CD4-positive, alpha-beta memory T cell (primary cell): ENCODE measurements around the gene CEP295NL. TPM values are rescaled to one million over a fixed set of nuclear protein-coding genes. Genes with fewer than 3 reads are reported as not detected.

Experiments used
- CTCF ChIA-PET: fragments of 350-600 bp; sonication (Branson Sonifier 250); formaldehyde crosslinking; loops from one replicate; lab custom pipeline; 2021; ENCODE audit warnings: inconsistent platforms; ENCODE audit not compliant: partially characterized antibody; lab: Charles Lee
- POLR2A ChIA-PET: fragments of 350-600 bp; sonication (Branson Sonifier 250); formaldehyde crosslinking; loops from one replicate; lab custom pipeline; 2021; ENCODE audit not compliant: partially characterized antibody; lab: Charles Lee
- DNase-seq, 5 donors: peaks; one replicate each; pipeline versions ENCODE4 v3.0.0 to v3.0.0-alpha.2; 2020 to 2022; ENCODE audit warnings: mixed read lengths in 1 of 5
- H3K27ac ChIP-seq: one replicate; pipeline ENCODE4 v1.7.0; 2013; ENCODE audit warnings: low read depth, low read length
- H3K27me3 ChIP-seq: 2 replicates; pipeline ENCODE4 v1.7.0; 2013; ENCODE audit warnings: mild to moderate bottlenecking, low read length, moderate library complexity; ENCODE audit not compliant: insufficient read depth
- H3K36me3 ChIP-seq: 2 replicates; pipeline ENCODE4 v1.7.0; 2013; ENCODE audit warnings: mild to moderate bottlenecking, low read length, moderate library complexity; ENCODE audit not compliant: insufficient read depth
- H3K4me1 ChIP-seq: 2 replicates; pipeline ENCODE4 v1.7.0; 2013; ENCODE audit warnings: mild to moderate bottlenecking, low read length, moderate library complexity; ENCODE audit not compliant: insufficient read depth
- H3K4me3 ChIP-seq, 2 donors: one replicate each; pipeline ENCODE4 v1.7.0; 2013; ENCODE audit warnings: low read length in 2 of 2, mild to moderate bottlenecking in 1 of 2
- H3K9me3 ChIP-seq, 2 donors: one replicate each; pipeline ENCODE4 v1.7.0; 2013; ENCODE audit warnings: low read length in 2 of 2, control low read depth in 1 of 2; ENCODE audit not compliant: control insufficient read depth in 1 of 2
- H3K27ac Mint-ChIP-seq, 7 donors: one replicate each; pipeline ENCODE4 v1.8.0; 2020 to 2021; ENCODE audit warnings: mixed read lengths in 7 of 7, mild to moderate bottlenecking in 6 of 7, inconsistent platforms in 3 of 7, moderate library complexity in 3 of 7
- H3K27me3 Mint-ChIP-seq, 2 donors: one replicate each; pipeline ENCODE4 v1.8.0; 2020 to 2021; ENCODE audit warnings: mixed read lengths in 2 of 2
- H3K36me3 Mint-ChIP-seq, 2 donors: one replicate each; pipeline ENCODE4 v1.8.0; 2020 to 2021; ENCODE audit warnings: mixed read lengths in 2 of 2, inconsistent platforms in 1 of 2, mild to moderate bottlenecking in 1 of 2
- H3K4me1 Mint-ChIP-seq, 4 donors: one replicate each; pipeline ENCODE4 v1.8.0; 2020 to 2021; ENCODE audit warnings: mixed read lengths in 4 of 4, mild to moderate bottlenecking in 1 of 4
- H3K4me3 Mint-ChIP-seq, 8 donors: one replicate each; pipeline ENCODE4 v1.8.0; 2020 to 2021; ENCODE audit warnings: mixed read lengths in 8 of 8, mild to moderate bottlenecking in 7 of 8, moderate library complexity in 6 of 8, inconsistent platforms in 3 of 8
- H3K9me3 Mint-ChIP-seq, 8 donors: one replicate each; pipeline ENCODE4 v1.8.0; 2020 to 2021; ENCODE audit warnings: mixed read lengths in 8 of 8, mild to moderate bottlenecking in 5 of 8, inconsistent platforms in 3 of 8, moderate library complexity in 1 of 8
- intact Hi-C: fragments of 100-400 bp; cut with micrococcal nuclease; formaldehyde crosslinking; loops from one replicate; pipeline ENCODE4 v1.15.1; 2023
- polyA plus RNA-seq, 2 donors: library from polyadenylated mRNA; unstranded; fragments of 300-500 nt; fragmentation: Illumina TruSeq; gene quantifications; one replicate each; pipeline ENCODE4 v1.2.3, GENCODE V29; 2021
- total RNA-seq, 2 experiments: library from RNA; stranded (reverse); gene quantifications; one replicate each; pipeline ENCODE4 v1.2.3, GENCODE V29; 2021

Gene CEP295NL
- total and polyA plus RNA-seq, 4 experiments from 2014 or later = 0.28 TPM; not detected in 3

GRCh38 chr17:78920528-78920927 lies 17.5 kb upstream of the CEP295NL start:
- no peak for DNase-seq
- ChIA-PET POLR2A (no interaction called here), CTCF (no interaction called here)
- no peak overlapping the region for H3K4me3 ChIP-seq
- Mint-ChIP-seq H3K36me3 (no peaks in the 10 kb centered on the region), H3K27me3 (peaks cover 3 to 7% of the 10 kb centered on the region in 2 donors), H3K9me3 (peaks cover 0 to 2% (median 0%) of the 10 kb centered on the region in 8 donors), H3K4me3 (no peak overlapping the region), H3K4me1 (peaks cover 5 to 18% (median 10%) of the 10 kb centered on the region in 4 donors), H3K27ac (no peak overlapping the region)
- H3K27me3 ChIP-seq = no peaks in the 10 kb centered on the region
- no peaks in the 10 kb centered on the region for H3K36me3 ChIP-seq
- H3K9me3 ChIP-seq = no peaks in the 10 kb centered on the region
- intact Hi-C loops = no loop called here
- no peak overlapping the region for H3K27ac ChIP-seq
- peaks cover 11% of the 10 kb centered on the region for H3K4me1 ChIP-seq

GRCh38 chr17:78919861-78920450 lies 17.0 kb upstream of the CEP295NL start:
- intact Hi-C loops = no loop called here
- ChIA-PET CTCF (no interaction called here), POLR2A (no interaction called here)
- H3K9me3 Mint-ChIP-seq = peaks cover 0 to 2% (median 0%) of the 10 kb centered on the region in 8 donors
- H3K27me3 Mint-ChIP-seq = peaks cover 3 to 7% of the 10 kb centered on the region in 2 donors
- Histone ChIP-seq H3K36me3 (no peaks in the 10 kb centered on the region), H3K9me3 (no peaks in the 10 kb centered on the region), H3K4me1 (peaks cover 11% of the 10 kb centered on the region), H3K27ac (no peak overlapping the region), H3K4me3 (no peak overlapping the region), H3K27me3 (no peaks in the 10 kb centered on the region)
- H3K4me1 Mint-ChIP-seq = peaks cover 5 to 18% (median 10%) of the 10 kb centered on the region in 4 donors
- no peak overlapping the region for H3K4me3 Mint-ChIP-seq
- no peaks in the 10 kb centered on the region for H3K36me3 Mint-ChIP-seq
- no peak overlapping the region for H3K27ac Mint-ChIP-seq
- DNase-seq = no peak

GRCh38 chr17:78918979-78919378 lies 16.0 kb upstream of the CEP295NL start:
- Mint-ChIP-seq H3K4me1 (peaks cover 5 to 16% (median 10%) of the 10 kb centered on the region in 4 donors), H3K27me3 (peaks cover 3 to 7% of the 10 kb centered on the region in 2 donors), H3K4me3 (no peak overlapping the region), H3K27ac (no peak overlapping the region), H3K9me3 (peaks cover 0 to 2% (median 0%) of the 10 kb centered on the region in 8 donors), H3K36me3 (no peaks in the 10 kb centered on the region)
- Histone ChIP-seq H3K36me3 (no peaks in the 10 kb centered on the region), H3K4me3 (no peak overlapping the region), H3K27ac (no peak overlapping the region), H3K9me3 (no peaks in the 10 kb centered on the region), H3K4me1 (peaks cover 7% of the 10 kb centered on the region), H3K27me3 (no peaks in the 10 kb centered on the region)
- intact Hi-C loops = no loop called here
- DNase-seq = no peak
- ChIA-PET POLR2A (no interaction called here), CTCF (no interaction called here)

- Mint-ChIP-seq H3K4me1 (peaks cover 0 to 6% (median 2%) of the 10 kb centered on the region in 4 donors), H3K9me3 (no peaks in the 10 kb centered on the region), H3K4me3 (no peak overlapping the region), H3K27me3 (peaks cover 3 to 4% of the 10 kb centered on the region in 2 donors), H3K36me3 (no peaks in the 10 kb centered on the region), H3K27ac (no peak overlapping the region)
- ChIA-PET POLR2A (no interaction called here), CTCF (interaction anchor here (1.0 kb wide), 1 partner anchor 52 kb away, joined by 3 read pairs; no protein-coding TSS in a partner anchor)
- Histone ChIP-seq H3K4me3 (no peak overlapping the region), H3K9me3 (no peaks in the 10 kb centered on the region), H3K27me3 (no peaks in the 10 kb centered on the region), H3K27ac (no peak overlapping the region), H3K36me3 (no peaks in the 10 kb centered on the region), H3K4me1 (no peaks in the 10 kb centered on the region)
- DNase-seq = no peak
- intact Hi-C loops = no loop called here
These were observed 14.7 kb upstream of the CEP295NL start for GRCh38 chr17:78917451-78918275.

GRCh38 chr17:78915872-78916632 lies 13.1 kb upstream of the CEP295NL start:
- CTCF ChIA-PET = interaction anchor here (1.2 kb wide), 1 partner anchor 9 kb away, joined by 3 read pairs; no protein-coding TSS in a partner anchor
- Mint-ChIP-seq H3K27me3 (peaks cover 3 to 4% of the 10 kb centered on the region in 2 donors), H3K27ac (no peak overlapping the region), H3K4me1 (no peaks in the 10 kb centered on the region), H3K36me3 (no peaks in the 10 kb centered on the region), H3K4me3 (no peak overlapping the region), H3K9me3 (no peaks in the 10 kb centered on the region)
- no peaks in the 10 kb centered on the region for H3K9me3 ChIP-seq
- no peaks in the 10 kb centered on the region for H3K36me3 ChIP-seq
- DNase-seq = no peak
- no peaks in the 10 kb centered on the region for H3K27me3 ChIP-seq
- no peaks in the 10 kb centered on the region for H3K4me1 ChIP-seq
- POLR2A ChIA-PET = no interaction called here
- intact Hi-C loops = no loop called here
- H3K4me3 ChIP-seq = no peak overlapping the region
- H3K27ac ChIP-seq = no peak overlapping the region

- POLR2A ChIA-PET = no interaction called here
These were observed 10.1 kb upstream of the CEP295NL start for GRCh38 chr17:78913115-78913514.

GRCh38 chr17:78912082-78912481 lies 9.1 kb upstream of the CEP295NL start:
- no peaks in the 10 kb centered on the region for H3K9me3 ChIP-seq
- no peak overlapping the region for H3K27ac ChIP-seq
- intact Hi-C loops = no loop called here
- Mint-ChIP-seq H3K9me3 (no peaks in the 10 kb centered on the region), H3K36me3 (no peaks in the 10 kb centered on the region), H3K4me1 (peaks cover 0 to 3% (median 0%) of the 10 kb centered on the region in 4 donors), H3K27ac (no peak overlapping the region), H3K4me3 (no peak overlapping the region), H3K27me3 (peaks cover 2 to 3% of the 10 kb centered on the region in 2 donors)
- H3K27me3 ChIP-seq = no peaks in the 10 kb centered on the region
- ChIA-PET CTCF (no interaction called here), POLR2A (no interaction called here)
- H3K36me3 ChIP-seq = no peaks in the 10 kb centered on the region
- DNase-seq = no peak
- H3K4me1 ChIP-seq = no peaks in the 10 kb centered on the region
- H3K4me3 ChIP-seq = no peak overlapping the region

More at GRCh38 chr17:78913115-78913514, 10.1 kb upstream of the CEP295NL start:
- Histone ChIP-seq H3K27me3 (no peaks in the 10 kb centered on the region), H3K27ac (no peak overlapping the region), H3K4me3 (no peak overlapping the region), H3K4me1 (no peaks in the 10 kb centered on the region), H3K36me3 (no peaks in the 10 kb centered on the region), H3K9me3 (no peaks in the 10 kb centered on the region)
- Mint-ChIP-seq H3K4me1 (peaks cover 0 to 3% (median 0%) of the 10 kb centered on the region in 4 donors), H3K4me3 (no peak overlapping the region), H3K36me3 (no peaks in the 10 kb centered on the region), H3K9me3 (no peaks in the 10 kb centered on the region), H3K27ac (no peak overlapping the region), H3K27me3 (peaks cover 3 to 4% of the 10 kb centered on the region in 2 donors)
- DNase-seq = no peak
- intact Hi-C loops = no loop called here
- CTCF ChIA-PET = no interaction called here
